GM19455 (cell line): ENCODE measurements around the gene NYAP1.

Experiments used
- ATAC-seq: cut with Tn5 transposase; IDR thresholded peaks from one replicate; pipeline ENCODE4 v1.9.1; 2021; ENCODE audit not compliant: unreplicated experiment

Gene NYAP1

GRCh38 chr7:100456562-100456961 is 27.2 kb upstream of the NYAP1 start:
- ATAC-seq, result no peak

- ATAC-seq, result no peak
Measured at GRCh38 chr7:100457033-100457432, 26.7 kb upstream of the NYAP1 start.

GRCh38 chr7:100464210-100464660 is 19.5 kb upstream of the NYAP1 start, which contains the start of gene SPACDR:
Gene SPACDR (minus strand): TSS chr7:100464260. CDS start chr7:100464025, 235 bp downstream.
- ATAC-seq, result no peak

GRCh38 chr7:100464791-100465190 is 18.9 kb upstream of the NYAP1 start:
- ATAC-seq, result no peak

- ATAC-seq, result no peak
Measured at GRCh38 chr7:100465299-100465698, 18.4 kb upstream of the NYAP1 start.

GRCh38 chr7:100465702-100466311 is 17.9 kb upstream of the NYAP1 start:
- ATAC-seq, result no peak

- no peak for ATAC-seq
Measured at GRCh38 chr7:100466653-100467605, 16.8 kb upstream of the NYAP1 start.

- no peak for ATAC-seq
Measured at GRCh38 chr7:100467638-100468373, 15.9 kb upstream of the NYAP1 start.

DNA sequence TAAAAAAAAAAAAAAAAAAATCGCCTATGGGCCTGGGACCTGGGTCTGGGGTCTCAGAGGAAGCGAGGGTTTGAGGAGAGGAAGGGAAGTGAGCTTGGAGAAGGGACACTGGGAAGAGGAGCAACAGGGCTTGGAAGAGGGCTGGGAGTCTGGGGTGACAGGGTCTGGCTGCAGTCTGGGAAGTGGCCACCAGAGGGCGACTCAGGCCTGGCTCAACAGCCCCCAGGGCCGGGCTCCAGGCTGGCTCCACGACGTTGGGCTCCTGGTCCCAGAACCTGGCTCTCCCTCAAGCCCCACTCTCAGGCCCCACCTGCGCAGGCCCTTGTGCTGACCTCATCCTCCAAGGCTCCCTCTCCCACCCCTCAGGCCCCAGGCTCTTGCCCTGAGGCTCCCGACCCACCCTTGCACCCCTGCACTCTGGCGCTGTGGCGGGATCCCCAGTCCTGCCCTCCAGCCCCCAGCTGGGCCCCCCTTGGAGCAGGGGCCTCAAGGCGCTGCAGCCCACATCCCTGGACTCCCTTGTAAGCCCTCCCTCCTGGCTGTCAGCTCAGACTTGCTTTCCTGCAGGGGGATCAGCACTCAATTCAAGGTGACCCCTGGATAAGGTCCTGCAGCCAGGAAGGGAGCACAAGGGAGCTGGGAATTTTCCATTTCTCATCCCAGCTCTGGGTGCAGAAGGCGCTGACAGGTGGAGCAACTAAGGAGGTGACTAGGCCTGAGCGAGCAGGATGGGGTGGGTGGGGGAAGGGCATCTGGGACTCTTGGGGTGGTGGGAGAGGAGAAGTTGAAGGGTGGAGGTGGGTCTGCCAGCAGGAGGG is 14.3 kb upstream of the NYAP1 start:
- no peak for ATAC-seq

- ATAC-seq, result no peak
Measured at GRCh38 chr7:100471021-100471420, 12.7 kb upstream of the NYAP1 start.

DNA sequence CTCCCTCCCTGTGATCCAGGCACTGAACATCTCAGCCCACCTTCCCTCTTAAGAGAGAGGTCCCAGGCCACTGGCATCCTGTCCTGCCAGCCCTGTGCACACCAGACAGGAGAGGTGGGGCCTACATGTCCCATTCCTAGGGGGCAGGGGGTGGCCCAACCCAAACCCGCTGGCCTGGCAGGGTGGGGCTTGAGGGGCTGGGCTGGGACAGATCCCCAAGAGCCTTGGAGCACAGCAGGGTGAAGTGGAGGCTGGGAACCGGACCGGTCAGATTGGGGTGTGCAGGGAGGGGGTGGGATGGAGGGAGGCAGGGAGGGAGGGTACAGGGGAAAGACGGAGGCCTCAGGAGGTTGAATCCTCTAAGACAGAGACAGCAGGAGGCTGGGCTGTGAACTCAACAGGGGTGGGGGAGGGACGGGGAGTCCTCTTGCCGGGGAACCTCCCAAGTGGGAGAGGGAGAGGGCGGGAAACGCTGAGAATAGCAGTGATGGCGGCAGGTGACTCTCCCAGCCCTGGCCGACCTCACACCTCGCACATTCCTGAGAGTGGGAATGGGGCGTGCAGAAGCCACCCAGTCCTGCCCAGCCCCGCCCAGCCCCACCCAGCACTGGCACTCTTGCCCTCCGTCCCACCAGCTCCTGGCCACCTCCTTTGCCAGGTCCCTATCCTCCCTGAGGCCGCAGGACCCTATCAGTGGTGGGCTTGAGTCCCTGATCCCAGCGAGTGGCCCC is 11.4 kb upstream of the NYAP1 start:
- ATAC-seq, result no peak

GRCh38 chr7:100472854-100473499 is 10.8 kb upstream of the NYAP1 start:
- ATAC-seq, result no peak

DNA sequence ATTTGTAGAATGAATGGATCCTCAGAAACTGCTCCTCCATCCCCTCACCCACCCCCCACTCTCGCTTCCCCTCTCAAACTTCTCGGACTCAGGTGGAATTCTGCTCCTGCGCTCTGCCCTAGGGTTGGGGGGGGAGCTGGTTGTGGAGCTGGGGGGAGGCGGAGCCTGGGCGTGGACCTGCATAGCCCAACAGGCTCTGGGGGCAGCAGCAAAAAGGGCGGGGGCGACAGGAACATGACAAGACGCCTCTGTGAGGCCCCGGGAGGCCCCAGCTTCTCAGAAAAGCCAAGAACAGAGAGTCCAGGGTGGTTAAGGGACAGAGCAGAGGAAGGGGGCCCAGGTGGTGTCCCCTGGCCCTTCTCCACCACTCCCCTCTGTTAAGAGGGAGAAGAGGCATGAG is 8.2 kb upstream of the NYAP1 start:
- no peak for ATAC-seq

GRCh38 chr7:100476101-100476780 is 7.5 kb upstream of the NYAP1 start:
- no peak for ATAC-seq

DNA sequence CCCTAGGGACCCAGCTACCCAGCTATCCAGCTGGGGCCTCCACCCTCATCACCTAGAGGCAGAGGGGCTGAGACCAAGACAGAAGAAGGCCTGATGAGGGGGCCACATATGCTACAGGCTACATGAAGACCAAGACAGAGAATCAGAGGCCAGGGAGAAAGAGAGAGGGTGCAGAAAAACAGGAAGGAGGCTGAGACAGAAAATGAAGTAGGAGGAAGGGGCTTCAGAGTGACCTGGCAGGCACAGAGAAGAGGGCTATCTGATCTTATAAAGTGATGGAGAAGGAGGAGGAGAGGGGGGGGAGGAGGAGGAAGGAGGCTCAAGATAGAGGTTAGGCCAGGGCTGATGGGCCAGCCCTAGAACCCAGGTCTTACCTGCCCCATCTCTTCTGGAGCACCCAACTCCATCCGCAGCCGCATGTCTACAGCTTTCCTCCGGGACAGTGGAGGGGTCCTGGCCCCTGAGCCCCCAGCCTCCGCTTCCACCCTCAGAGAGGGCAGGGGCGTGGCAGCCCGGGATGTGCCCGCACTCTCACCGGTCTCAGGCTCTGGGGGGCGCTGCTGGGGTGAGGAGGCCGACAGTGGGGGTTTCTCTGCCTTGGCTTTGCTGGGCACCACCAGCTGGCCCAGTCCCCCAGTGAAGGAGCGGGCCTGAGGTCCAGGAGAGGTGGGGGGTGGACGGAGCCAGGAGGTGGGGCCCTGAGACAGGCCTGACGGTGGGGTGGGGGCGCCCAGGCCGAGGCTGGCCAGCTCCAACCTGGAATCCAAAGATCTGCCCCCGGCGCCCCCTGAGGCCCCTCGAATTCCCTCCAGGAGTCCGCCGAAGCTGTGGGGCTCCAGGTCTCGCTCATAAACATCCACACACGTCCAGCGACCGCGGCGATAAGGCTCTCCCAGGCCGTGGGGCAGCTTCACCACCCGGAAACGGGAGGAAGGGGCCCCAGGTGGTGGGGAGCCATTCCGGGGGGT is 6.5 kb upstream of the NYAP1 start:
- no peak for ATAC-seq

DNA sequence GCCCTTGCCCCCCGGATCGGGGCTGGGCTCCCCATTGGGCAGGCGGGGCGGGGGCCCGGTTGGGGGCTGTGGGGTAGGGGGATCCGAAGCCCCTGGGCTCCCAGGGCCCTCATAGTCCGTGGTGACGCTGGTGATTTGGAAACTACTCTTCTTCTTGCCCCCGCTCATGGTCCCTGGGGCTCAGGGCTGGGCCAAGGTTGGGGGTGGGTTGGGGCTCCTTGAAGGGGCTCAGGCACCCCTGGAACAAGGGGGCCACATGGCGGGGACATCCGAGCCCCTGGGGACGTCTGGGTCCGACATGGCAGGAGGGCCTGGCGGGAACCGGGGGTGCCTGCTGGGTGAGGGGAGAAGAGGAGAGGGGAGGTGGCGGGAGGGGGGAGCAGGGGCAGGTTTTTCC is 5.9 kb upstream of the NYAP1 start:
- no peak for ATAC-seq

- peak; percentile 51 for ATAC-seq
Measured at GRCh38 chr7:100478958-100479660, 4.6 kb upstream of the NYAP1 start, which contains the start of gene TSC22D4. Gene TSC22D4 (minus strand): TSS chr7:100479214. CDS start chr7:100478038, 1,176 bp downstream.
